T47D (cell line): ENCODE data around the gene NAT14.
"Not testable (repeated sequence)": the region's sequence is repeated elsewhere in the genome, so short reads cannot be mapped to it uniquely, and the experiment has no call there.

Experiments
- DNase-seq, 2 experiments: peaks; one replicate each; pipeline versions ENCODE4 v3.0.0 to v3.0.0-alpha.2; 2011 to 2012; ENCODE audit warnings: low read depth in 1 of 2, low spot score in 1 of 2
- JUND ChIP-seq: IDR thresholded peaks from 2 replicates; pipeline ENCODE4 v1.6.1; 2012; ENCODE audit warnings: low read depth
- in situ Hi-C: cut with HindIII; loops from 2 replicates; pipeline ENCODE4 v1.10.0; 2016; ENCODE audit warnings: low sequenced_read_pairs, low pct_unique_long_range_greater_than_20kb

The NAT14 gene

DNA sequence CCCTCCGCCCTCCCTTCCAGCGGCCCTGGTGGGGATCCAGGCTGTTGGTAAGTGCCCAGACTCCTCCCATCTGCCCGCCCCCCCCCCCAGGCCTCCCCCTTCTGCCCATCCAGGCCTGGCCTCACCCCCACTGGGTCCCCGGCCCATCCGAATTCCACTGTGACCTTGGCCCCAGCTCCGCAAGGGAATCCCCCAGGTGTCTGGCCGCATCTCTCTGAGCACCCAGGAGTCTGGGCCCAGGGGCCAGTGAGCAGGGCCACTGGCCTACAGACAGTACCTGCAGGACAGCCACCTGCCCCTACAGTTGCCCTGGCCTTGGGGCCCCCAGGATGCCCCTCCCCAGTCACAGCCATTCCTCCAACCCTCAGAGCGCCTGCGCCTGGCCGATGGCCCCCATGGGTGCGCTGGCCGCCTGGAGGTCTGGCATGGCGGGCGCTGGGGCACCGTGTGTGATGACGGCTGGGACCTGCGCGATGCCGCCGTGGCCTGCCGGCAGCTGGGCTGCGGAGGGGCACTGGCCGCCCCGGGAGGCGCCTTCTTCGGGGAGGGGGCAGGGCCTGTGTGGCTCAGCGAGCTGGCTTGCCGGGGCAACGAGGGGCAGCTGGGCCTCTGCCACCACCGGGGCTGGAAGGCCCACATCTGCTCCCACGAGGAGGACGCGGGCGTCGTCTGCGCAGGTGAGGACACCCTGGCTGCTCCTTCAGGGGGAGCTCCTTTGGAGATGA, 4.2 kb downstream of the NAT14 start:
- DNase-seq = no peak
- TF ChIP-seq JUND = no peak
- in situ Hi-C loops = no loop called here

DNA sequence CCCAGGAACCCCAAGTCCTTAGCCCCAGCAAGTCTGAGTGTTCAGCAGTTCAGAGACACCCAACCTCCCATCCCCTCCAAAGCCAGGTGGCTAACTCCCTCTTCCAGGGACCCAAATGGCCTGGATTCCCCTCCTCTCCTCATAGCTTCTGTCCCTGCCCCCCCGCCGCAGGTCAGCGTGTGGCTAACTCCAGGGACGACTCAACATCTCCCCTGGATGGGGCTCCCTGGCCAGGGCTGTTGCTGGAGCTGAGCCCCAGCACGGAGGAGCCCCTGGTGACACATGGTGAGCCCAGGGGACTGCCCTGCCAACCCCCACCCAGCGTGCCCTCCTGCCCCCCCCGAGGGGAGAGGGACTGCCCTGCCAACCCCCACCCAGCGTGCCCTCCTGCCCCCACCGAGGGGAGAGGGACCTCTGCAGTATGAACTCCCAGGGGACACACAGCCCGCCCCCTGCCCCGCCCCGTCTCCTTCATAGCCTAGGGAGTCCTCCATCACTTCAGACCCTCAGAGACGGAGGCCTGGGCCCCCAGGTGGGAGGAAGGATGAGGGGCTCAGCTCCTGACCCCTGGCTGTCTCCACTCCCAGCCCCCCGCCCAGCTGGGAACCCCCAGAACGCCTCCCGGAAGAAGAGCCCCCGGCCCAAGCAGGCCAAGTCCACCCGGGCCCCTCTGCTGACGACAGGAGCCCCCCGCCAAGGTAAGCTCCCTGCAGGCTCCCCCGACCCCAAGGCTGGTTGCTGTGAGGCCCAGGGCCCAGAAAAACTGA, 4.9 kb downstream of the NAT14 start:
- no peak for TF ChIP-seq JUND

DNA sequence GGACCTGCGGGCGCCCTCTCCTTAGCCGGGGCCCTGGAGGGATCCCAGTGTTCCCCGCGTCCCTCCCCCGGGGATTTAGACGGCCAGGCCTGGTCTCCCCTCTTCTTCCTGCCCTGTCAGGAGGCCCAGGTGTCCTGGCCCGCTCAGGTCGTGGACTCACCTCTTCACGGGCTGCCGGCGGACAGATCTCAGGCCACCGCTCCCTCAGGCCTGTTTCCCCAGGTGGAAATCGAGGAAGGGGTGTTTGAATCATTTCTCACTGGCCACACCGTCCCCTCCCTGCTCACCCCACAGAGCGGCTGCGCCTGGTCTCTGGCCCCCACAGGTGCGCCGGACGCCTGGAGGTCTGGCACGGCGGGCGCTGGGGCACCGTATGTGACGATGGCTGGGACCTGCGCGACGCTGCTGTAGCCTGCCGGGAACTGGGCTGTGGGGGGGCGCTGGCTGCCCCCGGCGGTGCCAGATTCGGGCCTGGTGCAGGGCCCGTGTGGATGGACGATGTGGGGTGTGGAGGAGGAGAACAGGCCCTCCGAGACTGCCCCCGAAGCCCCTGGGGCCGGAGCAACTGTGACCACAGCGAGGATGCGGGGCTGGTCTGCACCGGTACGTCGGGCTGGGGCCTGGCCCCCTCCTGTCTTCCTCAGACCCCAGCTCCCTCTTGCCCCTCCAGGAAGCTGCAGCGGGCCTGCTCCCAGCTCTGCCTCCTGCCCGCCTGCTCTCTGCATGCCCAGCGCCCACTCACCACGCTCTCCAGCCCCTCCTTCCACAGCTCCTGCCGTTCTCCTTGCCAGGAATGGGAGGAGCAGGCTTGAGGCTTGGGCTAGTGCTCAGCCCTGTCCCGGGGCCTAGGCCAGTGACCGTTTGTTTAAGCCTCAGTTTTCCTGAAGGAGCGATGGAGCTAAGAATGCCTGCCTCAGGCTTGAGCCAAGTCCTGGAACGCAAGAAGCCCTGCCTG, 5.8 kb downstream of the NAT14 start:
- TF ChIP-seq JUND = no peak
- no peak for DNase-seq
- in situ Hi-C loops = no loop called here

More for the DNA sequence above, 4.9 kb downstream of the NAT14 start:
- DNase-seq = no peak
- in situ Hi-C loops = no loop called here

- no peak for TF ChIP-seq JUND
- in situ Hi-C loops = no loop called here
- DNase-seq = no peak
Observed at GRCh38 chr19:55491546-55492360, 6.8 kb downstream of the NAT14 start.

DNA sequence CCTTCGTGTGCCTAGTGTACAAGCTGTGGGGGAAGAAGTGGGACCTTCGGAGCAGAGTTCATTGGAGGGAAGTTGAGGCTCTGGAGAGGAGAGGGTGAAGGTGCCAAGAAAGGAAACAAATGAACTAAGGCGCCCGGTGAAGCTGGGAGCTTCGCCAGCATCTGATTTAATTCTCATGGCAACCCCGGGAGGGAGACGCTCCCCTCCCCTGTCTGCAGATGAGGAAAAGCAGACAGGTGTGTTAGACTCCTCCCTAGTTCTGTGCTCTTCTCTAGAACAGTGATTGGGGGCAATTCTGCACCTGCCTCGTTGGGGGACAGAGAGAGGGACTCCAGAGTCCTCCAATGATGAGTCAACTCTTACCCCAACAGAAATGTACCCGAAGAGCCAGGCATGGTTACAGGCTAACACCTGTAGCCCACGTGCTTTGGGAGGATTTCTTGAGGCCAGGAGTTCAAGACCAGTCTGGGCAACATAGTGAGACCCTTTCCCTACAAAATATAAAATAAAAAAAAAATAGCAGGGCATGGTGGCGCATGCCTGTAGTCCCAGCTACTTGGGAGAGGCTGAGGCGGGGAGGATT, 7.5 kb downstream of the NAT14 start:
- peak in 1 of 2 experiments; percentile 30 for DNase-seq
- no peak for TF ChIP-seq JUND

GRCh38 chr19:55493052-55493644, 8.2 kb downstream of the NAT14 start:
- in situ Hi-C loops = no loop called here
- TF ChIP-seq JUND = no peak

More for the DNA sequence above, 7.5 kb downstream of the NAT14 start:
- in situ Hi-C loops = no loop called here

DNA sequence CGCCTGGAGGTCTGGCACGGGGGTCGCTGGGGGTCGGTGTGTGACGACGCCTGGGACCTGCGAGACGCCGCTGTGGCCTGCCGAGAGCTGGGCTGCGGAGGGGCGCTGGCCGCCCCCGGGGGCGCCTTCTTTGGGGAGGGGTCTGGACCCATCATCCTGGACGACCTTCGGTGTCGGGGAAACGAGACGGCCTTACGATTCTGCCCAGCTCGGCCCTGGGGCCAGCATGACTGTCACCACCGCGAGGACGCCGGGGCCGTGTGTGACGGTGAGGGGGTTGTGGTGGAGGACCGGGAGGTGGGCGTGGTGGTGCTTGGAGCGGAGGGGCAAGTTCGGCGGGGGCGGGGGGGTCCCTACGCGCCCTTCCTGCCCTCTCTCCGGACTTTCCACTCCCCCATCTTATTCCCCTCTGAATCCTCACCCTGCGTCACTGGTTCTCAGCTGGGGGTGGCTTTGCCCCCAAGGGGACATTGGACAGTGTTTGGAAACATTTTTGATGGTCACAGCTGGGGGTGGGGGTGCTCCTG, 8.7 kb downstream of the NAT14 start:
- DNase-seq = no peak
- TF ChIP-seq JUND = no peak
- in situ Hi-C loops = no loop called here

More at GRCh38 chr19:55493052-55493644, 8.2 kb downstream of the NAT14 start:
- DNase-seq = no peak

GRCh38 chr19:55494172-55494761, 9.3 kb downstream of the NAT14 start:
- DNase-seq = no peak
- no peak for TF ChIP-seq JUND
- in situ Hi-C loops = no loop called here

GRCh38 chr19:55495646-55496349, 10.8 kb downstream of the NAT14 start:
- TF ChIP-seq JUND = no peak
- in situ Hi-C loops = no loop called here

GRCh38 chr19:55496820-55497219, 11.8 kb downstream of the NAT14 start:
- DNase-seq, in situ Hi-C loops: not testable (repeated sequence)

More at GRCh38 chr19:55495646-55496349, 10.8 kb downstream of the NAT14 start:
- DNase-seq = no peak
